Activated T-helper 17 cell treated with anti-CD3 and anti-CD28 coated beads, Interleukin-2, amount 50 U/mL, for 72 hours (primary cell): Measurements from ENCODE around the gene SUSD4. TPM values are rescaled to one million over a fixed set of nuclear protein-coding genes. Genes with fewer than 3 reads are reported as not detected.

Experiments
- ATAC-seq: fragments of 150-1000 bp; cut with Tn5 transposase; replicated peaks from 2 replicates; pipeline ENCODE4 v1.10.0; 2021; ENCODE audit warnings: mild to moderate bottlenecking, moderate library complexity
- H3K27ac Mint-ChIP-seq: one replicate; pipeline ENCODE4 v1.8.0; 2022; ENCODE audit warnings: mixed read lengths
- H3K27me3 Mint-ChIP-seq: one replicate; pipeline ENCODE4 v1.8.0; 2022; ENCODE audit warnings: mixed read lengths
- H3K36me3 Mint-ChIP-seq: one replicate; pipeline ENCODE4 v1.8.0; 2022; ENCODE audit warnings: low read depth, mild to moderate bottlenecking, mixed read lengths
- H3K4me1 Mint-ChIP-seq: one replicate; pipeline ENCODE4 v1.8.0; 2022; ENCODE audit warnings: mixed read lengths
- H3K4me3 Mint-ChIP-seq: one replicate; pipeline ENCODE4 v1.8.0; 2022; ENCODE audit warnings: mild to moderate bottlenecking, mixed read lengths
- H3K9me3 Mint-ChIP-seq: one replicate; pipeline ENCODE4 v1.8.0; 2022; ENCODE audit warnings: mixed read lengths
- total RNA-seq, 2 donors: library from RNA; stranded (reverse); gene quantifications; one replicate each; pipeline ENCODE4 v1.2.3, GENCODE V29; 2022

The SUSD4 gene
- total RNA-seq, 2 donors from 2014 or later, result 0.11 to 0.42 TPM

DNA sequence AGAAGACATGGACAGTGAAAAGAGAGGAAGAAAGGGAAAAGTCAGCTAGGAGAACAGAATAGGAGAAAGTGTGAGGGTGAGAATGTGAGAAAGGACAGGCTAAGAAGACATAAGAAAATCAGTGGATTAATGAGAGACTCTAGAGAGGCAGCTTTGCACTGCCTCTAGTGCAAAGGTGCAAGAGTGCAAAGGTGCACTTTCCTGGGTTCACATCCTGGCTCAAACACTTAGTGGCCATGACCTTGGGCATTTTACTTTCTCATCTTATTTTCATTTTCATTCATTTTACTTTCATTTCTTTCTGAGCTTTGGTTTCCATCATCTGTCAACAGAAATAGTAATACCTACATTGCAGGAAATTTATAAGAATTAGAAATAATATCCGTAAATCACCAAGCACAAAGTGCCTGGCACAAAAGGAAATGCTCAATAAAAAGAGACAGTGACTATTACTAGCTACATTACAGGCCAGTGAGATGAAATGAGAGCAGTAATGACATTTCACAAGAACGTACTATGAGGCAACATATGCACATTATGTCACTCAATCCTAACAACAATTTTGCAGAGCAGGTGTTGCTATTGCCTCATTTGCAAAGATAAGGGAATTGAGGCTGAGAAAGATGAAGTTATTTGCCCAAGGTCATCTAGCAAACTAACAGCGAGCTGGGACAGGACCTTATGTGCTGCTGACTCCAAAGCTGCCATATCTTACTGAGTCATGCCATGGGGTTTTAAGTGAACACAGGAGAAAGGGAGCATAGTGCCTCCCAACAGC, 113.9 kb downstream of the SUSD4 start:
- no peak for ATAC-seq
- Mint-ChIP-seq H3K4me1 (peaks cover 22% of the 10 kb centered on the region), H3K4me3 (no peak overlapping the region), H3K36me3 (no peaks in the 10 kb centered on the region), H3K27me3 (no peaks in the 10 kb centered on the region), H3K27ac (no peak overlapping the region), H3K9me3 (no peaks in the 10 kb centered on the region)

DNA sequence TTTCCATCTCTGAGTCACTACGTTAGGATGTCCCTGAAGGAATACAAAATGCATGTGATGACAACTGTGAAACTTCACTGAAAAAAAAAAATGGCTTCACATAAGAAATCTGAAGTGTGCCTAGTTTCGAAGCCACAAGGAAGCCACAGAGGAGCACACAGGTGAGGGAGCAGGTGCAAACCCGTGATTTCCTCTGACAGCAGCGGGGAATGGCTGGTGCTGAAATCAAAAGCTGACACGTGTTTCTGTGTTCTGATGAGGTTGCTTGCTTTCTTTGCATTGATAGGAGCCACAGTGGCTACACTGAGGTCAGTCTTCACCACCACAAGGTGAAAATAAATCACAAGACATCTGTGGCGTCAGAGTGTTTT, 115.2 kb downstream of the SUSD4 start:
- peak; percentile 58 for ATAC-seq
- Mint-ChIP-seq H3K27ac (peak overlapping the region; percentile 25), H3K4me3 (peak overlapping the region; percentile 34), H3K27me3 (no peaks in the 10 kb centered on the region), H3K4me1 (peaks cover 29% of the 10 kb centered on the region), H3K9me3 (no peaks in the 10 kb centered on the region), H3K36me3 (no peaks in the 10 kb centered on the region)

DNA sequence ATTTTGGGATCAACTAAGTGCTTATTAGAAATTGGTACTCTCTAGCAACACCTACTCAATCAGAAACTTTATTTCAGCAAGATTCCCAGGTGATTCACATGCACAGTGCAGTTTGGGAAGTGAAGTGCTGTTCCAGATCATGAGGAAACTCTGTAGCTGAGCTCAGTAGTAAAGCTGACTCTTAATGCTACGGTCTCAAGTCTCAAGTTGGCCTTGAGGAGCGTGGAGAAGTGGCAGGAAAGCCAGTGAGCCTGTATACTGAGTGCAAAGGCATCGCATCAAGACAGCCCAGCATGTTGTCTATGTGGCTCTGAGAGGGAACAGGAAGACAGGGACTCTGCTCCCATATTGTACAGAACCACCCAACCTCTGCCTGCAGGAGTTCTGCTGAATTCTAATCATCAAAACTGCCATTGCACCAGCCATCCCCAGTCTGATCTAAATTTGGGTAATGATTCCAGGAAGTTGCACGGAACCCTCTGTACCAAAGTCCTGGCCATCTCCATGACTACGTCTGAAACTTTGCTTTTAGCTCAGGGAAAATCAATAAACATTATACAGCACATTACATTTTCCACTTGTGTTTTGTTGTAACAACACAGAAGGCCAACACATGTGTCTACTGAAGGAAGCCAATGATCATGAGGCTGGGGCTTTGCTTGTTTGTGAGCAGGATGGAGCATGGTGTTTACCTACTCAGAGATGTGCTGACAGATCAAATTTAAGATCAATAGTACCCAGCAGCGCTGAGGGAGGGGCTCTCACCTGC, 115.8 kb downstream of the SUSD4 start:
- Mint-ChIP-seq H3K4me3 (peak overlapping the region; percentile 34), H3K27ac (peak overlapping the region; percentile 25), H3K27me3 (no peaks in the 10 kb centered on the region), H3K36me3 (no peaks in the 10 kb centered on the region), H3K9me3 (no peaks in the 10 kb centered on the region), H3K4me1 (peaks cover 29% of the 10 kb centered on the region)
- peak; percentile 37 for ATAC-seq

DNA sequence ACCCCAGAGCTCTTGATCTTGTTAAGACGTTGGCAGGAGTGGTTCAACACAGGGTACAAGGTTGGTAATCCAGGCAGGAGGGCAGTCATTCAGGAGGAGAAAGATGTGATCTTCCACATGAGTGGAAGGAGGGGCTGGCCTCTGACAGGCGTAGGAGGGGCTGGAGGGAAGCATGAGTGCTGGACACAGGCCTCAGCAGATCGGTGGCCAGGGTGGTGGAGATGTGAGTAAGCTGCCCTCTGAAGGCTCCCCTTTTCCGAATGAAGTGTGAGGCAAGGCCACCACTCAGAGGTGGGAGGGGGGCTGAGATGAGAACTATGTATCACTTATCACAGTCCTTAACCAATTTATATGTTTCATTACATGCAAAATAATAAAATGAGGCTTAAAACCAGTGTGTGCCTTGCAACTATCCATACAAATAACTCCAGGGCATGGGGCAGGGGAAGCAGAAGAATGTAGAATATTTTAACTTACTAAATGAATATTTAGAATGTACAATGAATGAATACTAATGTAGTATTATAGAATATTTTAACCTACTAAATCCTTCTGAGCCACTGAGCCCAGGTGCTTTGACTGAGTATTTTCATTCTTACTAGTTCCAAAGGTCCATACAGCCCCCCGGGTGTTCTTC, 117.4 kb downstream of the SUSD4 start:
- no peak for ATAC-seq
- Mint-ChIP-seq H3K27me3 (no peaks in the 10 kb centered on the region), H3K4me3 (no peak overlapping the region), H3K27ac (no peak overlapping the region), H3K36me3 (no peaks in the 10 kb centered on the region), H3K4me1 (peaks cover 29% of the 10 kb centered on the region), H3K9me3 (no peaks in the 10 kb centered on the region)

DNA sequence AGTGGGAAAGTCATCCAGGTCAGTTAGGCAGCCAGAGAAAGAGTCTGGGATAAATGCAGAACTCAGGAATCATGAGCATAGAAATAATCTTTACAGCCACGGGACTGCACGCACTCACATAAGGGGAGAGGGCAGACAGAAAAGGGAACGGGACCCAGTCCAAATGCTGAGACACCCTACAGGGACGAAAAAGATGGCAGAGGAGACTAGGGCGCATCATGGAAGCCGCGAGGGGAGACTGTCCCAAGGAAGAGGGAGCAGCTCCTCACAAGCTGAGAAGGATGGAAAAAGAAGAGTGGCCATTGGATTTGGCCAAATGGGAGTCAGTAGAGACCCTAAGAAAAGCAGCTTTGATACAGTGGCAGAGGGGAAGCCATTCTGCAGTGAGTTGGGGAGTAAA, 118.0 kb downstream of the SUSD4 start:
- H3K36me3 Mint-ChIP-seq, result no peaks in the 10 kb centered on the region
- no peaks in the 10 kb centered on the region for H3K9me3 Mint-ChIP-seq
- ATAC-seq, result no peak
- no peak overlapping the region for H3K4me3 Mint-ChIP-seq
- H3K27ac Mint-ChIP-seq, result peak overlapping the region; percentile 32
- H3K27me3 Mint-ChIP-seq, result no peaks in the 10 kb centered on the region
- peaks cover 29% of the 10 kb centered on the region for H3K4me1 Mint-ChIP-seq

DNA sequence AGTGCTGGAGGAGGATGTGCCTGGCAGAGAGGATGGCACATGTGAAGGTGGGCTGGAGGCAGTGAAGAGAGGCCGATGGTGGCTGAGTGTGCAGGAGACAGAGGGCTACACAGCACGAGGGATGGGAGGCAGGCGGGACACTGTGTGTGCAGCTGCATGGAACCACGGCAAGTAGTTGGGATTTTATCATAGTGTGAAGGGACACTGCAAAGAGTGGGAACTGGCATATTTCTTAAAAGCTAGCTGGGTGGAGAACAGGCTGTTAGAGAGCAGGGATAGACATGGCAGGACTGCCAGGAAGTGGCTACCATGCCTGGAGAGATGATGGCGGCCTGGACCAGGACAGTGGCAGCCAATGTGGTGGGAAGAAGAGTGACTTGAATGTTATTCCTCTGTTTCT, 118.6 kb downstream of the SUSD4 start:
- no peaks in the 10 kb centered on the region for H3K9me3 Mint-ChIP-seq
- ATAC-seq, result no peak
- no peaks in the 10 kb centered on the region for H3K36me3 Mint-ChIP-seq
- peak overlapping the region; percentile 68 for H3K27ac Mint-ChIP-seq
- no peak overlapping the region for H3K4me3 Mint-ChIP-seq
- no peaks in the 10 kb centered on the region for H3K27me3 Mint-ChIP-seq
- H3K4me1 Mint-ChIP-seq, result peaks cover 33% of the 10 kb centered on the region

DNA sequence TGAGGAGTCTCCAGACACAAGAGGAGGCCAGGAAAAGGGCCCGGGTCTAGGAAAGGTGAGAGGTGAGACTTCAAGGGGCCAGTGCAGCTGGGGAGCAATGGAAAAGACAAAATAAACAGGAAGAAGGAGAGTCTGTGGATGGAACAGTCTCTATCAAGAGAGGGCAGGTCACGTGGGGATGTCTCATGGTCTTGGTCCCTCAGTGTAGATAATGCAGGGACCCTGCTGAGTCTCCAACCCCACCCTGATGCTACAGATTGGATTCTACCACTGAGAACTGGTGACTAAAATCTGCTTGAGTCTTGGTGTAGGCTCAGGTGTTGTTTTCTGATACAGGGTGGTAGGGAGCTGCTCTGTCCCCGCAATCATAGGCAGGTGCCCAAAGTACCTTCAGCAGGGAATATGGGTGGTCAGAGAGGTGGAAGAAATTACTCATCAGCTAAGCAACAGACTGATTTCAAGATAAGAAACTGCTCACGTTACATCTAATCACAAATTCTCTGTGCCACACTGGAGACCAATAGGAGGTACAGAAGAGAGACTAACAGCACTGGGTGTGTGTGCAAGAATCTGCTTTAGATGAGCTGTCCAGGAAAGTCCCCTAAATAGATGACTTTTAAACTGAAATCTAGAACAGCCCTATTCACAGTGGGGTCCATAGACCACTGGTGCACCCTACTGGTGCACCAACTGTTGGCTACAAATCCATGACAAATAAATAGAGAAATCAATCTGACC, 119.4 kb downstream of the SUSD4 start:
- Mint-ChIP-seq H3K27ac (peak overlapping the region; percentile 68), H3K9me3 (no peaks in the 10 kb centered on the region), H3K27me3 (no peaks in the 10 kb centered on the region), H3K36me3 (no peaks in the 10 kb centered on the region), H3K4me1 (peaks cover 32% of the 10 kb centered on the region), H3K4me3 (no peak overlapping the region)
- peak; percentile 87 for ATAC-seq

DNA sequence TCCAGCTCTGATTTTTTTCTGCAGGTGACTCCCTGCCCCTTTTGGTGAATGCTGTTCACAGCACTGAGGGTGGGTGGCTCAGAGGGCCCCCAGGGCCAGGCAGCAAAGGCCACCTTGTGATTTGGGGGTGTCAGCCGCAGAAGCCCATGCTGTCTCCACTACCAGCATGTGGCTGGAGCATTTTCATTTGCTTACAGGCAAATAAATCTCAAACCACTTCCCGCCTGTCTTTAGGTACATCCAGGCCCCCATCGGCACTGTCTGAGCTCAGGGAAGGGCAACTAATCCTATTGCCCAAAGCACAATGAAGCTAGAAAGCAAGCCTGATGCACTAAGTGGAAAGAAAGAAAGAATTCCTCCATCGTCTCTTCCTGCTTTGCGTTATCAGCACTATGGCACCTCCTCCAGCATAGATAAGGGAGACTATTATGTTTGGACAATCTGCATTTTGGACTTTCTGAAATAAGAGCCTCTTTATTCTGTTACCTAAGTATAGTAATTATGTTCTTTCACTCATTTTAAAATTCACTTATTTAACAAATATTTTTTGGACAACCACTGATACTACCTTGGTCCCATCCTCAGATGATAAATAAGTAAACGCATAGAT, 120.4 kb downstream of the SUSD4 start:
- Mint-ChIP-seq H3K9me3 (no peaks in the 10 kb centered on the region), H3K36me3 (no peaks in the 10 kb centered on the region), H3K4me3 (no peak overlapping the region), H3K27me3 (no peaks in the 10 kb centered on the region), H3K27ac (no peak overlapping the region), H3K4me1 (peaks cover 25% of the 10 kb centered on the region)
- ATAC-seq, result no peak

DNA sequence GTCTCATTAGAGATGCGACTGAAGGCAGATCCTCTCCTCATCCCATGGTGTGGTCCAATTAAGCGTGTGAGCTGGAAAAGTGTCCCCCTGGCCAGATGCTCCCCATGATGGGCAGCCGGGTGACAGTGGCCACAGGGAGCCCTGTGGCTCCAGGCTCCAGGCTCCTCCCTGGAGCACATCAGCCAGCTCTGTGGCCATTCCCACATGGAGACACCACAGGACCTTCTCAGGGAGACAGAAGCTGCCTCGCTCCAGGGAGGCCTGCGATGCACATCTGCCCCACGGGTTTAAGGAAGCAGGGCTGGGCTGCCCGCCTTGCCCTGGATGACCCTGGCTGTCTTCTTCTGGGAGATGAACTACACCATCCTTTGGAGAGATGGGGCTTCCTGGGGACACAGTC, 121.0 kb downstream of the SUSD4 start:
- Mint-ChIP-seq H3K4me1 (peaks cover 19% of the 10 kb centered on the region), H3K27ac (no peak overlapping the region), H3K9me3 (no peaks in the 10 kb centered on the region), H3K36me3 (no peaks in the 10 kb centered on the region), H3K27me3 (no peaks in the 10 kb centered on the region), H3K4me3 (no peak overlapping the region)
- no peak for ATAC-seq

DNA sequence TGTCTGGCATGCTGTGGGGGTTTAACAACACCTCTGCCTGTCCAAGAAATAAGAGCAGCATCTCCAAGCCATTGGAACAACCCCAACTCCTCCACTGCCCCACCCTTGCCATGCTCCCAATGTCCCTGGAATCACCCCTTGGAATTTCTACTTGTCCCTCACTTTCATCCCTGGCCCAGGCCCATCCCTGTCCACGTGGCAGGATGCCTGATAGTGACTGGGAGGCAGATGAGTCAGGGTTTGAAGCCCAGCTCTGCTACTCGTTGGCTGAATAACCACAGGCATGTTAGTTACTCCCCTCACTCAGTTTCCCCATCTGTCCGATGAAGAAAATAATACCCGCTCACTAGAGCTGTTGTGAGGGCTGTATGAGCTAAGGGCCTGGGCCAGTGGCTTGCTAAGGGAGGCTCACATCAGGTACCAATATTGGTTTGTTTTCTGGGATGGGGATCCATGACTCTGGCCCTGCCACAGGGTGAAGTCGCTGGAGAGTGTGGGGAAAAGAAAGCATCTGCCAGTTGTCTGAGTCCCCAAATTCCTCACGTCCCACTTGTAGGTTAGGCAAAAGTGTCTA, 121.5 kb downstream of the SUSD4 start:
- H3K4me3 Mint-ChIP-seq, result no peak overlapping the region
- H3K9me3 Mint-ChIP-seq, result no peaks in the 10 kb centered on the region
- no peak for ATAC-seq
- peaks cover 19% of the 10 kb centered on the region for H3K4me1 Mint-ChIP-seq
- H3K27me3 Mint-ChIP-seq, result no peaks in the 10 kb centered on the region
- no peak overlapping the region for H3K27ac Mint-ChIP-seq
- no peaks in the 10 kb centered on the region for H3K36me3 Mint-ChIP-seq

DNA sequence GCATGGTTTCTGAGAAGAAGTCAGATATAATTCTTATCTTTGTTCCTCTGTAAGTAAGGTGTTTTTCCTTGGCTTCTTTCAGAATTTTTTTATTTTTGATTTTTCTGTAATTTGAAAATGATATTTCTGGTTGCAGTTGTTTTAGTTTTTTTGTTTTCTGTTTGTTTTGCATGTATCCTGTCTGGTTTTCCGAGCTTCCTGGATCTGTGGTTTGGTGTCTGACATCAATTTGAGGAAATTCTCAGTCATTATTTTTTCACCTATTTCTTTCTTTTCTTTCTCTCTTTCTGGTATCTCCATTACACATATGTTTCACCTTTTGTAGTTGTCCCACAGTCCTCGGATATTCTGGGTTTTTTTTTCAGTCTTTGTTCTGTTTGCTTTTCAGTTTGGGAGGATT, 123.9 kb downstream of the SUSD4 start:
- H3K27ac Mint-ChIP-seq, result no peak overlapping the region
- H3K36me3 Mint-ChIP-seq, result no peaks in the 10 kb centered on the region
- H3K4me3 Mint-ChIP-seq, result no peak overlapping the region
- H3K9me3 Mint-ChIP-seq, result peaks cover 10% of the 10 kb centered on the region
- H3K27me3 Mint-ChIP-seq, result no peaks in the 10 kb centered on the region
- peaks cover 15% of the 10 kb centered on the region for H3K4me1 Mint-ChIP-seq
- ATAC-seq, result no peak

DNA sequence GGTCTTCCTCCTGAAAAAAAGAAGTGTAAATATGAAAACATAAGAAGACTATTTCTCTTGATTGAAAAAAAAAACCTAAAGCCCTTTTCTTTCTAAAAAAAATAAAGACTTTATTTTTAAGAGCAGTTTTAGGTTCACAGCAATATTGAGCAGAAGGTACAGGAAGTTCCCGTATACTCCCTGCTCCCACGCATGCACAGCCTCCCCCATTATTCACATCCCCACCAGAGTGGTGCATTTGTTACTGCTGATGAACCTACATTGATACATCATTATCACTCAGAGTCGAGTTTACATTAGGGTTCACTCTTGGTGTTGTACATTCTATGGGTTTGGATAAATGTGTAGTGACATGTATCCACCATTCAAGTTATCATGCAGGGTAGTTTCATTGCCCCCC, 128.9 kb downstream of the SUSD4 start:
- Mint-ChIP-seq H3K9me3 (peaks cover 10% of the 10 kb centered on the region), H3K4me3 (no peak overlapping the region), H3K27me3 (no peaks in the 10 kb centered on the region), H3K4me1 (peaks cover 27% of the 10 kb centered on the region), H3K27ac (no peak overlapping the region), H3K36me3 (no peaks in the 10 kb centered on the region)
- no peak for ATAC-seq

DNA sequence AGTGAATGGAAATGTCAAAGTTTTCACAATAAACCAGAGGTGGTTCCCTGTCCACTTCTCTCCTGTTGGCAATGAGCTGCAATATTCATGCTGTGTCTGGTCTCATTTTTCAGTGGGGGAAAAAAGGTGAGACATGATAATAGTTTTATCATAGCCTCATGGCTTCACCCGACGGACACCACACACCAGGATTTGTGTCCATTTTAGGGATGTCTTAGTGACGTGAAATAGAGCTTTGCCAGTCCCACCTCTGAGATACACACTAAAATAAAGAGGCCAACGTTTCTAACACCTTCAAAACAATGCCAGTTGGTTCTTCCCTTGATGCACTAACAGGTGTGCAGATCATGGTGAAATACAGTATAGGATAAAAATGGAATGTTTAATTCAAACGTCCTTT, 129.4 kb downstream of the SUSD4 start:
- no peaks in the 10 kb centered on the region for H3K27me3 Mint-ChIP-seq
- no peak for ATAC-seq
- no peaks in the 10 kb centered on the region for H3K36me3 Mint-ChIP-seq
- peak overlapping the region; percentile 37 for H3K4me3 Mint-ChIP-seq
- peaks cover 32% of the 10 kb centered on the region for H3K4me1 Mint-ChIP-seq
- no peak overlapping the region for H3K27ac Mint-ChIP-seq
- H3K9me3 Mint-ChIP-seq, result peaks cover 10% of the 10 kb centered on the region

DNA sequence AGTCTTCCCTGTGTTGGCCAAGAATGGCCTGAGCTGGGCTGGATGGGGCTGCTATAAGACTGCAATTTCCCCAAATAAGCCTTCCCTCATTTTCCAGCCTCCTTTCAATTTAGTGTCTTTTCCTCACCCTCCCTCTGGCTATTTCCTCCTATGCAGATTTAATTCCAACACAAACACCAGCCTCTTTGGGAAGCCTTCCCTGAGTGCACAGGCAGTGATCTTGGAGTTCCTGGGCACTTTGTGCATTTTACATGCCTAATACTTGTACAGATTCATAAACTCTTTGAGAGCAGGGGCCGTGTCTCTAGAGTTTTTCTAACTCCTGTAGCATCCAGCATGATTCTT, 129.8 kb downstream of the SUSD4 start:
- Mint-ChIP-seq H3K4me1 (peaks cover 32% of the 10 kb centered on the region), H3K27ac (no peak overlapping the region), H3K36me3 (no peaks in the 10 kb centered on the region), H3K9me3 (peaks cover 10% of the 10 kb centered on the region), H3K27me3 (no peaks in the 10 kb centered on the region), H3K4me3 (peak overlapping the region; percentile 37)
- ATAC-seq, result no peak
